GM18868 (cell line): ENCODE data around the gene FGFR2.
"Not testable (repeated sequence)": the region's sequence is repeated elsewhere in the genome, so short reads cannot be mapped to it uniquely, and the experiment has no call there.

ENCODE experiments used
- ATAC-seq: cut with Tn5 transposase; IDR thresholded peaks from one replicate; pipeline ENCODE4 v1.9.1; 2021; ENCODE audit warnings: mild to moderate bottlenecking, moderate library complexity; ENCODE audit not compliant: unreplicated experiment

The FGFR2 gene

DNA sequence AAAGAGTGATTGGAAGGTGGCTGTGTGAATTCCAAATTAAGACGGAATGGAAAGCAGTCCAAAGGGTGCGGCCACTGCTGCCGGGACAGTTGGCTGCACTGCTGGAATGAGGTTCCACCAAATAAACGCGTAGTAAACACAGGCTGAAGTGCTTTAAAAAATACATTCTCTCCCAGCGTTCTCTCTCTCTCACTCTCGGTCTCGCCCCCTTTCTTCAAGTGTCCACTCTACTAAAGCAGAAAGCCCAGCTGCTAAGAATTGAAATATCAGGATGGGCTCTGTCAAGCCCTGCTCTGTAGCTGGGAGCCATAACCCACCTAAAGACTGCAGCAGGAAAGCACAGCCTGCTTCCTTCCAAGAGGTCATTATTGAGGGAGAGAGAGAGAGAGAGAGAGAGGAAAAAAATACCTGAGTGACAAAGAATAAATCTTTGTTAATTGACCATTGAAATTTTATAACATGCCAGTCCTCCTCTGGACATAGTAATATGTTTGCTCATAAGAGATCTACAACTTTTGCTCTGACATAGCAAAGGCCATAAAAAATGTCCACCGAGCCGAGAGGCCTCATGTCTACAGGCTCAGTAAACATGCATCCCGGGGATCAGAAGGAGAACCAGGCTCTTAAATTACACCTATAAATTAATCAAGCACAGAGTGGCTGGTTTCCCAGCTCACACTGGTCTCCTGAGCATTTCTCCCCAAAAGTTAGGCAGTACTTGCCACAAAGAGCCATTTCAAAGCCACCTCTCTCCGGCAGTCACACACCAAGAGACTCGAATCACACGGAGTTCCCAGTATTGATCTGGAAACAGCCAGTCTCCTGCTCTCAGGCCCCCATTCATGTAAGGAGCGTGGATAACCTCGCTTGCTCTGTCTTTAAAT lies 72.8 kb downstream of the FGFR2 start:
- ATAC-seq = no peak

DNA sequence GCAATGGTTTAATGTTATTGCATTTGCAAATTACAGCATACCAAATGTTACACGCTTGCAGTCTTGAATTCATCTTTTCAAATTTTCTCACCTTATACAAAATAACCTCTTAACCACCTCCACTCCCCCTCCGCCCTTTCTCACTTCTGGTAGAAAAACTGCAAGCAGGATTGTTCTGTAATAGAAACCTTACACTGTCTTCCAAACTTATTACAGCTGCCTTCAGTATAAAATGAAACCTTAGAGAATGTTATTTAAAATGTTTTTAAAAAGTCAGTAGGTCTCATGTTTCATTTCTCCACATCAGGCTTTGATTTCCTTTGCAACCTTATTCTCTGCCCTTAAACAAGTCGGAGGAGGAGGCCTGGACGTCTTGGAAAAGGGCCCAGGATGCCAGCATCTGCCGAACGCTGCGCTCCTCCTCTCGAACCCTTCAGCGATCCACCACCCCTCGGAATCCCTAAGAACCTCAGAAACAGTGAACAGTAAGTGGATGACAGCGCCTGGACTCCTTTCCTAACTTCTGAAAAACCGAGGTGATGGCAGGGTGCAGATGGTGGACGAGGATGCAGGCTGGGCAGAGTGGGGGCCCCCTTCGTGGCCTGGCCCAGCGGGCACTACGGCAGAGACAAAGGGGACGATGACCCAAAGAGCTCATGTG lies 74.0 kb downstream of the FGFR2 start:
- ATAC-seq = no peak

DNA sequence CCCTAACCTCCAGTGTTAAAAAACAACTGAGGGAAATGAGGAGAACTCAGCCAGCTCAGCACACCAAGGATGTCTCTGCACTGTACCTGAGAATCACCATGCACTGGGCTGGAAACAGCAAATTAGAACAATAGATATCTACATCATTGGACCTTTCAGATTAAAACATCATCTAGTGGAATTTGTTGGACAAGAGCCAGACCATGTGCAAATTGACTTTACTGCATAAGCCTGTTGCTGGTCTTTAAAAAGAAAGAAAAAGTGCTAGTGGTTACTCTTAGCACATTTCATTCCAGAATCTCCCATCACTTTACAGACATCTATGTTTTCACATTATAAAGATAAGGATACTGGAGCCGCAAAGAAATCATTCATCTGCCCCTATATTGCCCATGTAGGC lies 75.4 kb downstream of the FGFR2 start:
- ATAC-seq = no peak

DNA sequence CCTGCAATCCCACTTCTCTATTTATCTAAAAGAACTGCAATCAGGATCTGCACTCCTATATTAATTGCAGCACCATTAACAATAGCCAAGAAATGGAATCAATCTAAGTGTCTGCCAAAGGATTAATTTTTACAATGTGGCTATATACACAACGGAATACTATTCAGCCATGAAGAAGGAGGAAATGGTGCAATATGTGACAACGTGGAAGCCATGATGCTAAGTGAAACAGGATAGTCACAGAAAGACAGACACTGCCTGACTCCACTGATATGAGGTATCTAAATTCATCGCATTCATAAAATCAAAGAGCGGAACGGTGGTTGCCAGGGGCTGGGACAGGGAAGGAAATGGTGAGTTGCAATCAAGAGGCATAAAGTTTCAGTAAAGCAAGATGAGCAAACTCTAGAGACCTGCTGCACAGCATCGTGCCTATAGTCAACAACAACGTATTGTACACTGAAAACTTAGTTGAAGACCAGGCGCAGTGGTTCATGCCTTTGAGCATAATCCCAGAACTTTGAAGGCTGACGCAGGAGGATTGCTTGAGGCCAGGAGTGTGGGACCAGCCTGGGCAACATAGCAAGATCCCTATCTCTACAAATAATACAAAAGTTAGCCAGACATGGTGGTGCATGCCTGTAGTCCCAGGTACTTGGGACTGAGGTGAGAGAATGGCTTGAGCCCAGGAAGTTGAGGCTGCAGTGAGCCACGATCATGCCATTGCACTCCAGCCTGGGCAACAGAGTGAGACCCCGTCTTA lies 76.3 kb downstream of the FGFR2 start:
- ATAC-seq = no peak

DNA sequence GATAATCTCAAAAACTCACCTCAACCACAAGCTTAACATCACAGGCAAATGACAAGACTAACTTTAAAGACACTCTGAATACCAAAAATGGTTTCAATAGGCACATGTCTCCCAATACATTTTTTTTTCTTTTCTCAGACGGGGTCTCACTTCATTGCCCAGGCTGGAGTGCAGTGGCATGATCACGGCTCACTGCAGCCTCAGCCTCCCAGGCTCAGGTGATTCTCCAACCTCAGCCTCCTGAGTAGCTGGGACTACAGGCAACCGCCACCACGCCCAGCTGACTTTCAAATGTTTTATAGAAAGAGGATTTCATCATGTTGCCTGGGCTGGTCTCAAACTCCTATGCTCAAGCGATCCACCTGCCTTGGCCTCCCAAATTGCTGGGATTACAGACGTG lies 77.7 kb downstream of the FGFR2 start:
- ATAC-seq = not testable (repeated sequence)

DNA sequence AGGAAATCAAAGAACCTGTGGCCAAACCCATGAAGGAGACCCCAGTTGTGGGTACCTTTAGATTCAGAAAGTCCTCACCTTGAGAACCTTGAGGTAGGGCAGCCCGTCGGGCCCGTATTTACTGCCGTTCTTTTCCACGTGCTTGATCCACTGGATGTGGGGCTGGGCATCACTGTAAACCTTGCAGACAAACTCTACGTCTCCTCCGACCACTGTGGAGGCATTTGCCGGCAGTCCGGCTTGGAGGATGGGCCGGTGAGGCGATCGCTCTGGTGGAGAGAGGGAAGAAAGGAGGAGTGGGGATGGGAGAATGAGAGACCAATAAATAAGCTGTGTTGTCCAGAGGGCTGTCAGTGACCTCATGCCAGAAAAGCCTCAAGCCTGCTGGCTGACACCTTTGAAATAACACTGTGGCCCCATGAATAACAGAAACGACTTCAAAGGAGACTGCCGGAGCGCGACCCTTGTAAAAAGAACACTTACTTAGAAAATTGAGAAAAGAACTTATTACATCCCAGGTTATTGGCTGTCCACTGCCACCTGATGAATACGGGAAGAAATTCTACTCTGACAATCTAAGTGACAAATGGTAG lies 78.2 kb downstream of the FGFR2 start:
- no peak for ATAC-seq

DNA sequence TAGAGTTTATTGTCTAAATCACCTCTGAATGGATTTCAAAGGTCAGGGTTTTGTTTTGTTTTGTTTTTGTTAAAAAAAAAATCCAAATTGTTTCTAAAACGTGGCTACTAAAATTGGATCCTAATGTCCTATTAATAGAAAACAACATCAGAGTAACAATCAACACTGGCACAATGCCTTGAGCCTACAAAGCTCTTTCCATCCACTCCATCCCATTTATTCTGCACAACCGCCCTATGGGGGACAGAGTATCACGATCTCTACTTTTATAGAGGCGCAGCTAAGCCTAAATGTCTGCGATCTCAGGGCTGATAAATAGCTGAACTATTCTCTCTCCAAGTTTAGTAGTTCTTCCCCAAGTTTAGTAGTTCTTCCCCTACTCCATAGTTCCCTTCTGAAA lies 78.8 kb downstream of the FGFR2 start:
- ATAC-seq = no peak

DNA sequence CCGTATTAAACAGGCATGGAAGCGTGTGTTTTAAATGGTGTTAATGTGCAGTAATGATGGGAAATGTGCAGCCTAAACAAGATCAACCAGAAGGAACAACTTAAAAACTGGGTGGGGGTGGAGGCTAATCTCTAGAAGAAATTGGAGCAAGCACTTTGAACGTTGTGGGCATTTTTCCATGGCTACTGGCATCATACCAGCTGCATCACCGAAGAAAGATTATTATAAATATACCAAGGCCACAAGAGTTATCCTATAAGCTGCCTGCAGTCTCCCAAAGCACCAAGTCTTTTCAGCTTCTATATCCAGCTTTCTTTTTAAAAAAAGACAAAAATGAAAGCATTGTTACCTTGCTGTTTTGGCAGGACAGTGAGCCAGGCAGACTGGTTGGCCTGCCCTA lies 79.9 kb downstream of the FGFR2 start:
- no peak for ATAC-seq

DNA sequence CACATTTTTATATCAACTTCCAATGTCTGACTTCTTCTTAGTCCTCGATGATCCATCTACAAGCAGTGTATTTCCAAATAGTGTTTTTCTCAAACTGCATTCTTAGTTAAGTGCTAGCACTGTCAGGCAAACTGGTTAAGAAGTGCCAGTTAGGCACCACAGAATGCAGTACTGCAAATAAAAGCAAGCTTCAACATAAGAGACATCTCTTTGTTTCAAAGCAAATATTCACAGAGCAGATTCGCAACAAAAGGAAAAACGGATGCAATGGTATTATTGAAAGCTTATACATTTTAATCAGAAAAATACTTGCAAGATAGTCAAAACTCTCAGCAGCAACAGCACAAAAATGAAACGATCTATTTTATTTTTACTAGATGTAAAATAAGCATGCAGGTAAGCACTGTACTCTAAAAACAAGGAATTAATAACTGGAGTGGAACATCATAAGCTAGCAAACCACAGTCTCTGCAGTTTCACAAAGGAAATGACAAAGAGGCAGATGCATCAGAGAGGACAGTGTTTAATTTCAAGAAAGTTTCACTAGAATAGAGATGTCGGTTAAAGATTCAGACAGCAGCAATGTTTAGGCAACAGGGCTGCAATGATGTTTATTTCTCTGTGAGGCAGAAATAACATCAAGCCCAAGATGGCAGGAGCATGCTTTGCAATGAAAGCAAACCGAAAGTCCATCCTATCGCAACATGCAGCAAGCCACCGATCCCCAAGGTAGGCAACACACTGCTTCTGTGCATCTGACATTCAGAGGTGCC lies 82.0 kb downstream of the FGFR2 start:
- no peak for ATAC-seq

DNA sequence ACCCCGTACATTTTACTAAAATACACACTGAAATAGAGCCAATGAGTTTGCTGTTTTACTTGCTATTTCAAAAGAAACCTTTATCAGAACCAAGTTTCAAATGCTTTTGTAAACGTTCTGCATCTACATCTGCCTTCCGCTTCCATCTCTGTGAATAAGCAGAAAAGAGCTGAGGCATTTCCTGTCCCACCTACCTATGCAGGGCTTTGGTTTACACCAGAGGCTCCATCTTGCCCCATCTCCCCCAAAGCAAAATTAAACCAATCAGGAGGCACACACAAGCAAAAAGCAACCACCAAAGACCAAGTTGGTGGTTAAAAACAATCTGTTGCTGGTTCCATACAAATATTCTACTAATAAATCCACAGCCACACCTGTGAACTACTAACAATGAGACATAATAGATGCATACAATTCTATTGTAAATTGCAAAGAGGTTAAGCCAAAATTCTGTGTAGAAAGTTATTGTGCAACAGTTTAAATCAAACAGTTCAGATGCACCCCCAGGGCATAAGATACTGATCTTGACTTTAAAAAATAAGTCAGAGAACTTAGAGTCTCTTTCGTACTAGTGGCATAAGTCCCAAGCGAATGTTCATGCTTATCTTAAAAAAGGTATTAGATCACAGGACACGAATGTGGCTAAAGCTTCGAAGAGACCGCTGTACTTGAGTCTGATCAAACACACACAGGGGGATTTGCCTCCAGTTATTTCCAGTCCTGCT lies 83.9 kb downstream of the FGFR2 start:
- no peak for ATAC-seq

DNA sequence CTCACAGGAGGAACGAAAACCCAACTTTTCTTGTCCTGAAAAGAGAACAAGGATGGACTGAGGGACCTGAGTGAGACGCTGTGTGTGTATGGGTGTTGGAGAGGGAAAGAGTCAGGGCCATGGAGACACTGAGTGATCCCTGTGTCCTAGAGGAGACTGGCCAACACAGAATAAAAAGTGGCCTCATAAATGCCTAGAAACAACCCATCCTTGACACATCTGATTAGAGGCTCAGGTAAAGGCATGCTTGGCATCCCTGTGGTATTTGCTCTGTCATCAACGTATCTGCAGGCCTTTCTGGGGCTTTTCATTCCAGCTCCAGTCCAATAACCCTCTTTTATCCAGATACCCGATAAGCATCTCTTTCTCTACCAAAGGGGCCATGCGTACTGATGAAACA lies 86.3 kb downstream of the FGFR2 start:
- ATAC-seq = no peak

DNA sequence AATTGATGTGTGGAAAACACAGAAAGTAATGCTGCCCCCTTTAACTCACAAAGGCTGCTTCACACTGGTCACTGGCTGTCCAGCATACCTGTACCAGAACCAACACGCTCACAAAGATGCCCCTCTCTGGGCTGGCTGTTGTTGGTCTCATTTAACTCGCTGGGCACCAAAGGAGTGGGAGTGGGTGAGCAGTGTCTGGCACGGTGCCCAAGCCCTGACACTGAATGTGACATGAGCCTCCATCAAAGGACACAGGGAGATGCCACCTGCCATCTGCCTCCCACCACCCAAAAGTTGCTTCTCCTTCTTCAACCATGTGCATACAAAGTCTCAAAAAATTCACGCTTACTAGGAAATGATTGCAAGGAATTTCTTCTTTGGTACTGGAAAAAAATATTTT lies 86.8 kb downstream of the FGFR2 start:
- no peak for ATAC-seq

DNA sequence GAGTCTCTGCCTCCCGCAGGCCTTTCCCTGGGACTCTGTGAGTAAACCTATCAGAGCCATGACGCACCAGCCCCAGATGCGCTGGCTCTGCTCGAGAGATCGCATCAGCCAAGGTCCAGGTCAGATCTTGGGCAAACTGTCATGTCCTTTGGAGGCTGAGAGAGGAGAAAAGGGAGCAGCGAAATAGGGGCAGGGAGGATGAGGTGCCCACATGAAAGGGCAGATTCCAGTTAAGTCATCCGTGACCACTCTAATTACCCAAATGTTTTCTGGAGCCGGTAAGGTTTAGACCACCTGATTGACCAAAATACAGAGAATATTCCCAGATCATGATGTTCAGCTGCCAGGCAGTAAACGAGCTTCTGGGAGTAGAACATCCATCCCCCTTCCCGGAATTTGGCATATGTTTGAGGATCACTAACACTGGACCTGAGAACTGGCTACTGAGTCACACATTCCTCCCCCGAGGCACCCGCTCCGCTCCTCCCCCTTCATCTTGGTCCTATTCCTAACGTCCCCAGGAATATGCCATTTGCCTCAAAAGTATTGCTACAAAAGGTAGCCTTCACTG lies 88.0 kb downstream of the FGFR2 start:
- ATAC-seq = no peak

DNA sequence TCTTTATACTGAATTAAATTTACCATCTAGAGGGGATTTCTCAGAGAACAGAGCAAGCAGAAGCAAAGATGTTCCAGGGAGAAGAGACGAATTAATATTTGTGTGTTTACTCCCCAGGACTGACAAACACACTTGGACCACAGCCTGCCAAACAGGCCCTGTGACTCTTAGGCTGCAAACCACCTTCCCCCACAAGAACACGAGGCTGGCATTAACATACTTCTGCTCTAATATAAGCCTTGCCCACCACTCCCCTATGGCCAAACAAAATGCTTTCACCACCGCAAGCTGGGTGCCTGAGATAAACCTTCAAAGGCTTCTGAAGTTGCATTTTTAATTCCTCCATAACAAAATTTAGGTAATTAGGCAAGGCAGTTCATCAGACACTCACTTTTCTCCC lies 88.4 kb downstream of the FGFR2 start:
- ATAC-seq = no peak

DNA sequence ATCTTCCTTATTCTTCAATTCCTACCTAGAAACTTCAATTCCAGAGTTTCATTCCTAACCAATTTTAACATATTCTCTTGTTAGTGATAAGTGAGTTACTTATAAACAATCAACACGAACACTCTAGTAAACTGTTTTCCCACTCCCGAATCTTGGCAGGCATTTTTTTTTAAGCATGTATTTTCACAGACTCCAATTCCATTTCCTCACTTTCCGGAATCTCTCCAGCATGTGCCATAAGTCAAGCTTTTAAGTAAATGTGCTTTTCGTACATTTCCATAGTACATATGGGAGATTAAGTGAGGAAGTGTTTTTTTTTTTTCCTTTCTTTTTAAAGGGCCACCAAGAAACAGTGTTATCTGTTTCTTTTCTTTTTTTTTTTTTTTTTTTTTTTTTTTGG lies 89.1 kb downstream of the FGFR2 start:
- no peak for ATAC-seq

DNA sequence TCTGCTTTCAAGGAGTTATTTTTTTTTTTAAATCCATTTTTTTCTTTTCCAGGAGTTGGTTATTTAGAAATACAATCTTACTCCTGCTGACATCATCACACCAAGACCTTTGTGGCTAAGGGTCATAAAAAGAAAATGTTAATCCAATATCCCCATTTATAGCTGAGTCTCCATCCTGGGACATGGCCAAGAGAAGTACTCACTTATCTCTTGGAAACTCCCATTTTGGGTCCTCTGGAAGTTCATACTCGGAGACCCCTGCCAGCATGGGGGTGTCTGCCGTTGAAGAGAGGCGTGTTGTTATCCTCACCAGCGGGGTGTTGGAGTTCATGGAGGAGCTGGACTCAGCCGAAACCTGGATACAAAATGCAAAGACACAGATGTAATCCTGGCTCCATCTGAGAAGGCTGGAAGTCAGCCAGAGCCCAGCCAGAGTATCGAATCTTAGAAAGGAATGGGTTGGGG lies 94.6 kb downstream of the FGFR2 start:
- no peak for ATAC-seq

DNA sequence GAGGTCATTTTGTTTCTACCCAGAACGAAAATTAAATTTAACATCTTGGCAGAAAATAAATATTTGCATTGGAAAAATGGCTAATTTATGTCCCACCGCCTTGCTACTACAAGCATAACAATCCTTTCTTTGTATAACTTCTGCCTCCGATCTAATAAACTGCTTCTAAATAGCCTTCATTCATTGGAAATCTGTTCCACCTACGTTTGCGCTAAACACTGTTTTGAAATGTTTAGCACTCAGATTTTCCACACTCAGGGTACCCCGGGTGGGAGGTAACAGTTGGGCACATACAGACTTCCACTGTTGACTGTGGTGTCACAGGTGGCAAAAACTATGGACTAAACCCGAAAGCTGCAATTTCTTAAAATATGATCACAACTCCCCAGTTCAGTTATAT lies 96.4 kb downstream of the FGFR2 start:
- ATAC-seq = no peak

DNA sequence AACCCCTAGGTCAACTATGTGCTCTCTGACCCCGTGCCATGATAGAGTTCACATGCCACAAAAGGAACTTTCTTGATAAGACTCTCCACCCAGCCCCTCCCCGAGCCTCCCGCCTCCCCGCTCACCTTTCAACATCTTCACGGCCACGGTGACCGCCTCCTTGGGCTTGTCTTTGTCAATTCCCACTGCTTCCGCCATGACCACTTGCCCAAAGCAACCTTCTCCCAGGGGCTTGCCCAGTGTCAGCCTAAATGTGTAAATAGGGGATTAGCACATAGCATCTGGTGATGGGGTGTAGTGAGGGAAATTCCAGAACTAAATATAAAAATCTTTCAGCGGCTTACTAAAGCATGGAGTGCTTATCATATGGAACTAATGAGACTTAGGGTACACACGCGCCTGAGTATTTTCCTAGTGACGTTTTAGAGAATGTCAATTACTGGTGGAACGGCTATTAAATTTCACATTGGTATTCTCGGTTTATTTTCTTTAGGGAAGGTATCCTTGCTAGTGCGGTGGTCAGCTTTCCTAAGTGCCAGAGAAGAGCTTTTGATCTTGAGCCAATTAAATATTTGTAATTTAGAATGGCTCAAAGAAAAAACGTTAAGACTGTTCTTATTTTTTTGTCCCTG lies 97.4 kb downstream of the FGFR2 start:
- no peak for ATAC-seq
